Endothelial cell (in vitro differentiated cells): ENCODE results near the gene MAN2A2. TPM values are rescaled to one million over a fixed set of nuclear protein-coding genes. Genes with fewer than 3 reads are reported as not detected.
"Not testable (repeated sequence)": the region's sequence is repeated elsewhere in the genome, so short reads cannot be mapped to it uniquely, and the experiment has no call there.

Experiments used
- DNase-seq: peaks from one replicate; pipeline ENCODE4 v3.0.0; 2021; ENCODE audit warnings: low spot score
- H3K27ac Mint-ChIP-seq: one replicate; pipeline ENCODE4 v1.8.0; 2021; ENCODE audit warnings: mixed read lengths, inconsistent platforms; ENCODE audit not compliant: unreplicated experiment
- H3K27me3 Mint-ChIP-seq: one replicate; pipeline ENCODE4 v1.8.0; 2021; ENCODE audit warnings: mild to moderate bottlenecking, moderate library complexity, mixed read lengths, inconsistent platforms; ENCODE audit not compliant: unreplicated experiment
- H3K36me3 Mint-ChIP-seq: one replicate; pipeline ENCODE4 v1.8.0; 2021; ENCODE audit warnings: mild to moderate bottlenecking, low read depth, mixed read lengths, inconsistent platforms; ENCODE audit not compliant: unreplicated experiment
- H3K4me1 Mint-ChIP-seq: one replicate; pipeline ENCODE4 v1.8.0; 2021; ENCODE audit warnings: mild to moderate bottlenecking, mixed read lengths, inconsistent platforms; ENCODE audit not compliant: unreplicated experiment
- H3K4me3 Mint-ChIP-seq: one replicate; pipeline ENCODE4 v1.8.0; 2021; ENCODE audit warnings: mild to moderate bottlenecking, mixed read lengths, inconsistent platforms; ENCODE audit not compliant: unreplicated experiment
- H3K9me3 Mint-ChIP-seq: one replicate; pipeline ENCODE4 v1.8.0; 2021; ENCODE audit warnings: mixed read lengths, inconsistent platforms; ENCODE audit not compliant: unreplicated experiment
- total RNA-seq: library from RNA; stranded (reverse); fragmentation: NEBNext Ultra II Directional; extraction: Animal tissue kit (Norgen Biotek cat#: 25700); gene quantifications from one replicate; pipeline ENCODE4 v1.2.1, GENCODE V29; 2021; ENCODE audit not compliant: unreplicated experiment
- TF ChIP-seq, protein P1 (sequence below): fragments of 200-600 bp; sonication (generic); IDR thresholded peaks from one replicate; pipeline ENCODE4 v1.5.0; 2021; ENCODE audit warnings: antibody characterized with exemption; ENCODE audit not compliant: unreplicated experiment

Gene MAN2A2
- total RNA-seq, 1 donor from 2014 or later = 72.2 TPM

DNA sequence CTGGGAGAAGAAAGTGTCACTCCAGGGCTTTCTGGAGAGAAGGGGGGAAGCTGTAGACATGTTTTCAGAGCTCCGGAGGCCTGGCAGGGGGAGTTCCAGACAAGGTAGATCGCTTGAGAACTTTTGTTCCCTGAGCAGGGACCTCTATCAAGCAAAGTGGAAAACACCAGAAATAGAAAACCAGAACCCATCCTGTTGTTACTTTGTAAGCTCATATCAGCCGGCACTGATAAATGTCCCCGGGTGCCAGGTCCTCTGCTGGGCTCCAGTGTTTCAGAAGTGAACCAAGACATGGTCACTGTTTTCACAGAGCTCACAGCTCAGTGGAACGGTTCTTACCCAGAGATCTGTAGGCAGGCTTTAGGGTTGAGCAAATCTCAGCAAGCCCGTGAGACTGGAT is 15.7 kb downstream of the MAN2A2 start:
- TF ChIP-seq, protein P1, sequence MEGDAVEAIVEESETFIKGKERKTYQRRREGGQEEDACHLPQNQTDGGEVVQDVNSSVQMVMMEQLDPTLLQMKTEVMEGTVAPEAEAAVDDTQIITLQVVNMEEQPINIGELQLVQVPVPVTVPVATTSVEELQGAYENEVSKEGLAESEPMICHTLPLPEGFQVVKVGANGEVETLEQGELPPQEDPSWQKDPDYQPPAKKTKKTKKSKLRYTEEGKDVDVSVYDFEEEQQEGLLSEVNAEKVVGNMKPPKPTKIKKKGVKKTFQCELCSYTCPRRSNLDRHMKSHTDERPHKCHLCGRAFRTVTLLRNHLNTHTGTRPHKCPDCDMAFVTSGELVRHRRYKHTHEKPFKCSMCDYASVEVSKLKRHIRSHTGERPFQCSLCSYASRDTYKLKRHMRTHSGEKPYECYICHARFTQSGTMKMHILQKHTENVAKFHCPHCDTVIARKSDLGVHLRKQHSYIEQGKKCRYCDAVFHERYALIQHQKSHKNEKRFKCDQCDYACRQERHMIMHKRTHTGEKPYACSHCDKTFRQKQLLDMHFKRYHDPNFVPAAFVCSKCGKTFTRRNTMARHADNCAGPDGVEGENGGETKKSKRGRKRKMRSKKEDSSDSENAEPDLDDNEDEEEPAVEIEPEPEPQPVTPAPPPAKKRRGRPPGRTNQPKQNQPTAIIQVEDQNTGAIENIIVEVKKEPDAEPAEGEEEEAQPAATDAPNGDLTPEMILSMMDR = no peak
- DNase-seq = no peak
- H3K27me3 Mint-ChIP-seq = peaks cover 12% of the 10 kb centered on the region
- peaks cover 59% of the 10 kb centered on the region for H3K36me3 Mint-ChIP-seq
- H3K27ac Mint-ChIP-seq = no peak overlapping the region
- H3K9me3 Mint-ChIP-seq = no peaks in the 10 kb centered on the region
- H3K4me3 Mint-ChIP-seq = no peak overlapping the region
- no peaks in the 10 kb centered on the region for H3K4me1 Mint-ChIP-seq

- Mint-ChIP-seq H3K27me3 (peaks cover 7% of the 10 kb centered on the region), H3K4me1 (no peaks in the 10 kb centered on the region), H3K36me3 (peaks cover 41% of the 10 kb centered on the region), H3K27ac (no peak overlapping the region), H3K4me3 (no peak overlapping the region), H3K9me3 (no peaks in the 10 kb centered on the region)
- TF ChIP-seq, protein P1 = no peak
- DNase-seq = no peak
Measured at GRCh38 chr15:90921887-90922286, 18.8 kb downstream of the MAN2A2 start.

DNA sequence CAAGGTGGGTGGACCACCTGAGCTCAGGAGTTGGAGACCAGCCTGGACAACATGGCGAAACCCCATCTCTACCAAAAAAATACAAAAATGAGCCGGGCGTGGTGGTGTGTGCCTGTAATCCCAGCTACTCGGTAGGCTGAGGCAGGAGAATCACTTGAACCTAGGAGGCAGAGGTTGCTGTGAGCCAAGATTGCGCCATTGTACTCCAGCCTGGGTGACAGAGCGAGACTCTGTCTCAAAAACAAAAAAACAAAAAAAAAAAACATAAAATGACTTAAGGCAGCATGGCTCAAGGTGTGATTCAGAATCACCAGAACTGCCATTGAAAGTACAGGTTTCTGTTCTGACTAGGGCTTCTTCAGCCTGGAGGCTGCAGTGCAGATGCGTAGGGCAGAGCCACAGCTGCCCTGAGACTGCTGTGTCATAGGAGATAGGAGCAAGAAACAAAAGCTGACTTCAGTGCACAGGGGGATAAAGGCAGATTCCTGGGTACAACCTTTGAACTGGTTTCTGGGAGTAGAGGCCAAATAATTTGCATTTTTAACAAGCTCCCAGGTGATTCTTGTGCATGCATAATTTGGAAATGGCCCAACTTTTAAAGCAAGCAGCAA is 19.7 kb downstream of the MAN2A2 start:
- not testable (repeated sequence) for H3K27me3 Mint-ChIP-seq, H3K27ac Mint-ChIP-seq, DNase-seq, H3K9me3 Mint-ChIP-seq, H3K4me1 Mint-ChIP-seq, H3K4me3 Mint-ChIP-seq
- peaks cover 33% of the 10 kb centered on the region for H3K36me3 Mint-ChIP-seq

GRCh38 chr15:90924375-90924774 is 21.3 kb downstream of the MAN2A2 start:
- Mint-ChIP-seq H3K9me3 (no peaks in the 10 kb centered on the region), H3K36me3 (peaks cover 22% of the 10 kb centered on the region), H3K4me3 (no peak overlapping the region), H3K27ac (no peak overlapping the region), H3K4me1 (no peaks in the 10 kb centered on the region), H3K27me3 (peaks cover 7% of the 10 kb centered on the region)
- no peak for DNase-seq
- TF ChIP-seq, protein P1 = no peak

- not testable (repeated sequence) for H3K4me1 Mint-ChIP-seq, H3K9me3 Mint-ChIP-seq, H3K4me3 Mint-ChIP-seq, H3K27me3 Mint-ChIP-seq, H3K27ac Mint-ChIP-seq, DNase-seq, H3K36me3 Mint-ChIP-seq
Measured at GRCh38 chr15:90926766-90927165, 23.7 kb downstream of the MAN2A2 start.

DNA sequence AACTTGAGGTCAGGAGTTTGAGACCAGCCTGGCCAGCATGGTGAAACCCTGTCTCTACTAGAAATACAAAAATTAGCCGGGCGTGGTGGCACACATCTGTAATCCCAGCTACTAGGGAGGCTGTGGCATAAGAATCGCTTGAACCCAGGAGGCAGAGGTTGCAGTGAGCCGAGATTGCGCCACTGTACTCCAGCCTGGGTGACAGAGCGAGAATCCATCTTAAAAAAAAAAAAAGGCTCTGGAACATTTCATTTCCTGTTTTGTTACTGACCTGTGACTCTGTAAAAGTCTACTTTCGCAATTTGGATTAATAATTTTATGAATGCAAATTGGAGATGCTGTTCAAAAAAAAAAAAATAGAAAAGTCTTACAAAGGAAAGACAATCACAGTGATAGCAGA is 25.0 kb downstream of the MAN2A2 start:
- not testable (repeated sequence) for H3K27ac Mint-ChIP-seq, H3K36me3 Mint-ChIP-seq

More for the DNA sequence above, 25.0 kb downstream of the MAN2A2 start:
- H3K27me3 Mint-ChIP-seq, DNase-seq, H3K4me1 Mint-ChIP-seq, H3K4me3 Mint-ChIP-seq, H3K9me3 Mint-ChIP-seq: not testable (repeated sequence)
